GM19395 (cell line): ENCODE data around the gene ACP1.

Experiments used
- ATAC-seq: cut with Tn5 transposase; IDR thresholded peaks from one replicate; pipeline ENCODE4 v1.9.1; 2021; ENCODE audit warnings: mild to moderate bottlenecking, moderate library complexity; ENCODE audit not compliant: unreplicated experiment

ACP1 gene

DNA sequence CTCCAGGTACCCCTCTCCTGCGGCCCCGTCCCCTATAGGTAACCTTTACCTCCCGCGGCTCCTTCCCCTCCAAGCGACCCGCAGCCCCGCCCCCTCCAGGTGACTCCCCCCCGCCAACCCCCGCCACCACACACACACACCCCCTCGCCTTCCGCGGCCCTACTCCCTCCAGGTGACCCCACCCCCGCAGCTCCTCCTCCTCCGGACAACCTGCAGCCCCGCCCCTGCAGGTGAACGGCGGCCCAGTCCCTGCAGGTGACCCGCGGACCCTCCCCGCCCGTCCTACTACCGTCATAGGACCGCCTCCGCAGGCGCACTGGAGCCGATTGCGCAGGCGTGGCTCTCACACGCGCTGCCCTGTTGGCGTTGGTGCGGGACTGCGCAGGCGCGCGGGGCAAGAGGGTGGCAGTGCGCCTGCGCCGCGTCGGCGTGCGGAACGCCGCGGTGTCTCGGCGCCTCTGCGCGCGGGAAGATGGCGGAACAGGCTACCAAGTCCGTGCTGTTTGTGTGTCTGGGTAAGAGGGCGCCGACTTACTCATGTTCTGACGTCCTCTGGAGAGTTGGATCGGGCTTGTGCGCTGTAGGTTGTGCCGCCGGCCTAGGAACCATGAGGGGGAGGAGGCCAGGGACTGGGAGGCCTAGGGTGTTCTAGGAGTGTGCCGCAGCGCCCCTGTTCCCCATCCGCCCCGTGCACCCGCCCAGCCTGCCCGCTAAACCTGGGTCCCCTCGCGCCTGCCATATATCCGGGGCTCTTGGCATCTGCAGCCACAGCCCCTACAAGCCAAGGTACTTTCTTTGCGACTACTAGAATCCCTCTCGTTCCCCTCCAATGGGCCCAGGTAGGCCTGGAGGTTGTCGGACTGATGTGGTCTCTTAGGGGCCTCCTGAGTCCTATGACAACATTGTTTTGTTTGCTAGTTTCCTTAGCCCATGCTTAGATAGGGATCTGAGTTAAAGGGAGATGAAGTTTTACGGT is at the start of gene ACP1:
ACP1 (plus strand) TSS at position 455 of the 976 bp plus-strand sequence; CDS start at position 473, 18 bp downstream.
- peak; percentile 86 for ATAC-seq

DNA sequence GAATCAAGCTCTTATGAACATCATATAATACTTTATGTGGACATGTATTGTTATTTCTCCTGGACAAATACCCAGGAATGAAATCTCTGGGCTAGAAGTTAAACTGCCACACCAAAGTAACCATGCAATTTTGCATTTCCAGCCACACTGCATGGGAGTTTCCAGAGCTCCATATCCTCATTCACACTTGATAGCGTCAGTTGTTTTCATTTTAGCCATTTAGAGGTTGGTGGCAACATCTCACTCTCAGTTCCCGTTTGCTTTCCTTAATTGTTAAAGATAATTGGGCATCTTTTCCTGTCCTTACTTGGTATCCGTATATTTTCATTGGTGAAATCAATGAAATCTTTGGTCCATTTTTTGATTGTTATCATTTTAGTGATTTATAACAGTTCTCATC is 48.7 kb upstream of the ACP1 start:
- ATAC-seq: no peak

DNA sequence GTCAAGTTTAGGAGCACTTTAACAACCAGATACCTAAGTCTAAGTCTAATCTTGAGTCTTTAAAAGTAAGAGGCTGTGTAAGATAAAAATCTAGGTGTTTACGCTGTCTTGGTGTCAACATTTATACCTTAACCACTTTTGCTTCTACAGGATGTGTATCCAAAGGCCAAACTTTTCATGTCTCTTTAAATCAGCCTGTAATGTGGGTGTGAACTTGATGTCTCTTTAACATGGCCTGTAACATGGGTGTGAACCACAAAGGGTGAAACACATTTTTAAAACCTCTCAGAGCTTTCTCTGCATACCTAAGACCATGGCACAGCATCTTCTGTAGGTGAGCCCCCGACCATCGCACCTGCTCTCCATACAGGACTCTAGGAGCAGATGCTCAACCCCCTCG is 41.3 kb upstream of the ACP1 start:
- no peak for ATAC-seq

DNA sequence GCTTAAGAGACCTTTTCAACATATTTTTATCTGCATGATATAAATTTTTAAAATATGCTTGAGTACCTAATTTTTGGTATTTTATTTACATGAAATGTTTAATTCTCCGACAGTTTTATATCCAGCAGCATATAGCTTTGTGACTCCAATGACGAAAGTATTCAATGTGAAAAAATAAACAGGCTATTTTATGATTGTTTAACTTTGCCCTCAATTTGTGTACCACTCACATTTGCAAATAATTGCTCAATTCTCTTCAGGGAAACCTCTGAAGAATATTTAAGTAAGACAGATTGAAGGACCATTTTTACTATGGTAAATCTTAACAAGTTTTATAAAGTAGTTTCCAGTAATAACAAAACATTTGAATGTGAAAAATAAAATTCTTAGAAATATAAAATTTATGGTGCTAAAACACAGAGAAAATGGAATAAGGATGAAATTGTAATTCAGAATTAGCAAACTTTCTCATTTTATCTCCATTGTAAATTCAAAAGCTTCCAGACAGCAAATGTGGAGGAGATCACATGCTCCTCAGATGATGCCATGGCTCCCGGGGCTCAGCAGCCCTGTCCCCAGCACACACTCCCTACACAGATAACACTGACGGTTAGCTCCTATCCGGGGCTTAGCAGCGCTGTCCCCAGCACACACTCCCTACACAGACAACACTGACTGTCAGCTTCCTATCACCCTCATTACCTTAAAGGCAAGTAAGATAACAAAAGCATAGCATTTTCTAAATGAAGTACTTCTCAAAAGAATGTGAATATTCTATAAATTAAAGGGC is 40.6 kb upstream of the ACP1 start:
- ATAC-seq: no peak

DNA sequence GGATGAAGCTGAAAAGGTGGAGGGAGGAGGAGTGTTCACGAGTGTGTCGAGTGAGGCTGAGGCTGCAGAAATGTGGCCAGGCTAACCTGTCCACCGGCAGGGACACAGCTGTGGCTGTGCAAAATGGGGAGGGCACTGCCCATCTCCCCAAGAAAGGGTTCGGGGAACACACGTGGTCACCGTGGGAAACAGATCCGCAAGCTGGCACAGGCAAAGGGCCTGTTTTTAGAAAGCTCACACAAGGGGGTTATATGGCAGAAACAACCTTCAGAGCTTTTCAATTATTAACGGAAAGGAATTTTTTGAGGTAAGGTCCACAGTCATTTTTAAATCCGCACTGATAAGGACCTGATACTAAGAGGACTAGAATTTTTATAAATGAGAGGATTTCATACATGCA is 36.6 kb upstream of the ACP1 start:
- ATAC-seq: no peak

DNA sequence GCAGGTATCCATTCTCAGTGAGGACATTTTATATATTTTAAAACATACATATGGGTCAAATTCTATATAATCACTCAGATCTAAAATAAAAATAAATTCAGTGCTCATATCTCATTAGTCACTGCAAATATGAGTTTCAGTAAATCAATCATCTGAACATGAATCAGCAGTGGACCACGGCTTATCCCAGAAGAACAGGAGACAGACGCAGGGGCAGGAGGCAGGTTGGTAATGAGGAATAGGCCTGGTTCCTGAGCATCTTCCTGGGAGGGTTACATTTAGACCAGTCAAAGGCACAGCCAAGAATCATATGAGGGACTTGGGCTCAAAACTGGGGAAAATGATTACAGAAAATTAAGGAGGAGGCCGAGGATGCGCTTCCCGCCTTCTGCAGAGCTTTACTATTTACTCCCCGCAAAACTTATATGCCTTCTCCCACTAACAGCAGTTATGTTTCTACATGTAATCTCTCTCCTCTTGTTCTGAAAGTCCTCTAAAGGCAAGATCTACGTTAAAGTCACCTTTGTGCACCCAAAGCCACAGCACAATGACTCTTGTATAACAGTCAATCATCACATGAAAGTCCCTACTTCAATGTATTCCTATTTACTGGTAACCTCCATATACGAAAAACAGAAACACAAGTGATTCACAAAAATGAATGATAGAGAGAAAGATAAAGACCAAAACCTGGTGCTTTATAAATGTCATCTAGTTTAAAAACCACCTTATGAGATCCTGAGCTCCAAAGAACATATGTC is 36.0 kb upstream of the ACP1 start:
- ATAC-seq: no peak

DNA sequence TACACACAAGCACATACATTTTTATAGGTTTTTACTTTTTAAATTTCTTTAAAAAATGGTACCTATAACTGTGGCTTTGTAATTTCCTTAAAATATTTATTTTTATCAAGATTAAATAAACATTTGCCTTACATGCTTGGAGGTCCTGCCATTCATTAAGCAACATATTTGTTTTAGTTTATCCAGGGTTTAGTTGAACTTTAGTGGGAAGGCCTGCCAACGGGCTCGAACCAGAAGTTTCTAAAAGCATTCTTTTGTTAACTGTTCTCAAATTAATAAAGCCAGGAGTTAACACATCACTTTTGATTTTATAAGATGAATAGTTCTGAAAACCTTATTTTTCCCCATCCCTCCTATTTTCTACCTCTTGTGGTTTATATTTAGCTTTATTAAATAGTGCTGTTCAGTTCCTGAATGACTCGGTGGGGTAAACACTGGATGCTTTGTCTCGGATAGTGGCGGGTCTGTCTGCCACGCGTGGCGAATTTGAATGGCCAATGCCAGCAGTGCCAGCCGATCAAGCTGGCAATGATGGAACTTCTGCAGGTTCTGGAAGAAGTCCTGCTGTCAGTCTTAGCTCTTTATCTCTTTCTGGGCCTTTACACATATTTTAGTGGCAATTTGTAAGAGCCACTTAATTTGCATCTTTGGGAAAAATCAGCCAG is 33.1 kb upstream of the ACP1 start:
- ATAC-seq: no peak

DNA sequence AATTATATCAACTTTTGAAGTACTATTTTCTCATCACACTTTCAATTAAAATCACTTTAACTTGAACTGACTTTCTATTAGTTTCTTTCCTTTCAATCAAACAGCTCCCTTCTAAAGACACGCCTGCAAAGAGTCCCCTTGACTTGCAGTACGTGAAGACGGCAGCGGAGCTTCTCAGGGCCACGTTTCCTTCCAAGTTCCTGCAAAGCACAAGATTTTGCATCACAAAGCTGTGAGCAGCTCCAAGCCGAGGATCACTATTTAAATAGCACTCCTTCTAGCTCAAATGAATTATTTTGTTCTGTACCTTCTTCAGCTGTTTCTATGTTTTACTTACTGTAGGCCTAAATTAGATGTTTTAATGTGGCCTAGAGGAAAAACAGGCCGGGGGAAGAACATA is 31.7 kb upstream of the ACP1 start:
- ATAC-seq: no peak

DNA sequence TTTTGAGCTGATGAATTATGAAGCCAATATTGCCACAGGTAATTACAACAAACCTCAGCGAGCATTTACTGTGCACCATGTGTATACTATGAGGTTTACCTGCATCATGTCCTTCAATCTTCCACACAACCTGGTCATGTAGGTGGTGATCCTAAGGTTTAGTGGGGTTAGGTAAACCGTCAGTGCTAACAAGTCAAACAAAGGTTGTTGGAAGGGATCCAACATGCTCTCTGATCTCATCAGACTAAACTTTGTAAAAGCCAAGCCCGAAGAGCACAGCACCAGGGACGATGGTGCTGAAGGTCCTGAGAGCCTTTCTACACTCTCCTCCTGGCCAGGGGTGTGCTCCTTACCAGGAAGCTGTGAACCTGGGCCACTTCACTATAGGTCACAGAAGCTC is 30.3 kb upstream of the ACP1 start:
- ATAC-seq: no peak

DNA sequence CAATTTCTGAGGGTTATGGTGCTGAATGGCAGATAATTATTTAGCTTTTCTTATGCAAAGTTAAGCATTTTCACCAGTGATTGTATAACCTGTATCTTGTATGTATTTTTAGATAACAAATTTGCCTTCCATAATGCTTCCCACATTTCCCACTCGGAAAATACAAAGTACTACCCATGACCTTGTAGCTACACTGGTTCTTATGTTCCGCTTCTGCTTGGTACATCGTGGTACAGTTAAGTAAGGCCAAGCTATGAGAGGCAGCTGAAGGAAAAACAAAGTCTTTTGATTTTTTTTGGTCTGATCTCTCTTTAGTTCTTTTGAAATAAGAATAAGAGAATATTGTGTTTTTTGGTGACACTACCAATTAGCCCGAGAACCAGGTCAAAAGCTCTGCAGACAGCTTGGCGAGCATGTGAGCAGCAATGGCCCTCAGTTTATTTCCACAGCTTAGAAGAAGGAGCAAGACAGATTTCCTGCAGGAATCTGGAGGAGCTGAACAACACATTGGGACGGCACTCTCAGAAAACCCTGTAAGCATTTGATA is 27.7 kb upstream of the ACP1 start:
- no peak for ATAC-seq

DNA sequence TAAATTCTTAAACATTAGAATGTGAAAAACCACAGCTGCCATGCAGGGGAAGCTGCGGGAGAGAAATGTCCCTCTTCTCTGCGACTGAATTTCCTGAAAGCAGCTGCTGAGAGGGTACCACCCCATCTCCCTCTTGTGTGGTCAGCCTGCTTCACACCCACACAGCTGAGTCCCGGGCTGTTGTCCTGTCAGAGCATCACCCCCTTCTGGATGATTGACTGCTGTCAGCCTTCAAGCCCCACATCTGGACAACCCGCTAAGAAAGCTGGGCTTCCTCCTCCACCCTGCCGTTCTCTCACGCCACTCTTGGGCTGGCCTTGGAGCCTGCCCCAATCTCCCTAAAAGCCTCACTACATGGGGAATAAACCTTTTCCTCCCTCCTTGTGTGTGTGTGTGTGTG is 26.9 kb upstream of the ACP1 start:
- no peak for ATAC-seq

DNA sequence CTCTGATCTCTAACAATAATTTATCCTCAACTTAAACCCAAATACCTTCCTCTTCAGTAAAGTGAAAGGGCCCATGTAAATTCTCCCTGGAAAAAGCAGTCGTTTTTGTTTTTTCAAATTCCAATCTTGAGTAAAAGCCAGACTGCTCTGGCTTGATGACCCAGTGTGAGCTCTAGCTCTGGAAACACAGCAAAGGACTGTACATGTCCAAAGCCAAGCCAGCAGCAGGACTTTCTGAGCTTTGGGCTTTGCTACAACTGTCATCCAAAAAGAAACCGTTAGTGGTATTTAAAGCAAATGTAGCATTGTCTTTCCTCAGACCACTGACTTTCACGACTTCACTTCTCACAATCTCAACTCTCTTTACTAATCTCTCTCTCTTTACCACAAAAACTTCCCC is 26.3 kb upstream of the ACP1 start:
- no peak for ATAC-seq

DNA sequence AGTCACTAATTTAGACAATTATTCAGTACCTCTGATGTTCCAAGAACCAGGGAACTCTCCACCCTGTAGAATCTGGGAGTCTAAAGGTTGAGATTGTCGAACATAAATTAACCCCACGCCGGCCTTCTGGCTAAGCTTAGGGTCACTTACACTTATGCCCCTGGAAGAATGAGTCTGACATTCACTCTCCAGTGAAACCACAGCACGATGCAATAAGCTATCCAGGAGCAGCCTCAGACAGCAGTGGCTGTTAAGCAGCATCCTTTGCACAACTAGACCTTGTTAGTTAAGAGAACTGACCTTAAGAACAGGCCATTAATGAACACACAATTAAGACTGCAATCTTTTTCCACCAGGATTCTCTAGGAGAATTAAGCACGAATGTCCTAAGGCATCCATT is 25.9 kb upstream of the ACP1 start:
- ATAC-seq: no peak

DNA sequence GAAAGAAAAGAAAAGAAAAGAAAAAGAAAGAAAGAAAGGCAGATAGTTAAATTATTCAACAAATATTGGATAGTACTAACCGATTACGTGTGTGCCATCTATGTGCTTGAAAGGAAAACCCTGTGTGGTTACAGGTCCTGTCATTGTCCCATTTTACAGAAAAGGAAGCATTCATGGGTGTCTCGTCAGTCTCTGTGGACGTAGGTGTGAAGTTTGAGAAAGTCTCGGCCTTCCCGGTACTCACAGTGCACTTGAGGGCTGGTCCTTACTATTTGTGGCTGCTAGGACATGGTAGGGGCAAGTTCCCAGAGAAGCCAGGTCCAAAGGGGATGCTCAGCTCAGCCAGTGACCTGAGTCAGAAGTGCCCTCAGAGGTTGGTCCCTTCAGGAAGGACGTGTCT is 20.2 kb upstream of the ACP1 start:
- no peak for ATAC-seq

DNA sequence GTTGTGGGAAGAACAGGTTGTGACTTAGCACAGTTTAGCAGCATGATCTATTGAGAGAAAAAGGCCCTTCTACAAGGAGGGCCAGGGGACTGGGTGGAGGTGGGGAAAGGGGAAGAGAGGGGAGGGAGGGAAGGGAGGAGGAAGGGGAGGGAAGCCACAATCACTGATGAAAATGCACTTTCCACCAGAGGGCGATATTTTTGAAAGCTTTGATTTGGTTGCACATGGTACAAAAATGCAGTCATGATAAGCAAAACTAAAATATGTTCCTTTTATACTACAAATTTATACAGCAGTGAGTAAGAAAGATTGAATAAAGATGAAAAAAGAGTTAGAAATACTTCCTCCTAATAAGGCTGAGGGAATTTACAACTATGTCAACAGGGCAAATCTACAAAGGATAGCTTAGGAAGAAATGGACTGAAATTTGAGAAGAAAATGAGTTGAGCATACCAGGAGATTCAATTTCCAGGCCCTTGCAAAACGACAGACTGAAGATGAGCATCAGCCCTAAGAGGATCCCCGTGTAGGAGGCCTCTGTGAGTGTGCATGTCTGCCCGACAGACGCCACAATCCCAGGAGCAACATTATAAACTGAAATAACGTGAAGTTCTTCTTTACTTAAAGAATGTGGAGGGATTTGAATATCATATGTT is 18.1 kb upstream of the ACP1 start:
- peak; percentile 74 for ATAC-seq

DNA sequence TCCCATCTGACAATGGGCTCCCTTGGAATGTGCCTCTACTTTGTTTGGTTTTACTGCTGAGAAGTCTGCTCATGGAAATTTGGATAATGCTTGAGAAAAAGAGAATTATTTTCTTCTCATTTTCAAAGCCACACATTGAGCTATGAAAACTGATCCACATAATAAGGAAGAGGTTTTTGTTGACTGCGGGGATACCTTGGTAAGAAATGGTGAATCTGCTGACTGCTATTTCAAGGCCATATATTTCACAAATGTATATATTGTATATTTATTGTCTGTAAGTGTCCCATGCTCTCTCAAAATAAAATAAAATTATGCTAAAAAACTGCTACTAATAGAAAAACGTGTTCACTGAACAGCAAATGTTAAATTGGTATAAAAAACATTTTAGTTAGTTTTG is 16.0 kb upstream of the ACP1 start:
- no peak for ATAC-seq

DNA sequence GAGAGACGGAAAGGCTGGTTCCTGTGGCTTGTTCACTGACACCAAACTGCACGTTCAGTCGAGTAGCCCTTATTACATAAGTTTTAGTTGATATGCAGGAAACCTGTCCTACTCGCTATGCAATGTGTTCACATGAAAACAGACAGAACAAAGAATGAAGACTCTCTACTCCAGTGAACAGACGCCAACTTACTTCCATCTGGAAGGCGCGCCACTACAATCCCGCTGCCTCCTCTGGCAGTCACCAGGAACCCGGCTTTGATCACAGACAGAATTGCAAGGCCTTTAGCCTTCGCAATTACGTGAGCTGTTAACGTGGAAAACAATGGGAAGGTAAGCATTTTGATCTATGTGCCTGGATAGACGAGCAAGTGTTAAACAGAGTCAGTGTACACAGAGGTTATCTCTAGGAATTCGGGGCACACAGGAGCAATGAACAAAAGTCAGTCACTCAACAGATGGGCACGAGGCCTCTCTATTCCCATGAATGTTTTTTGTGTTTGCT is 15.2 kb upstream of the ACP1 start:
- no peak for ATAC-seq

DNA sequence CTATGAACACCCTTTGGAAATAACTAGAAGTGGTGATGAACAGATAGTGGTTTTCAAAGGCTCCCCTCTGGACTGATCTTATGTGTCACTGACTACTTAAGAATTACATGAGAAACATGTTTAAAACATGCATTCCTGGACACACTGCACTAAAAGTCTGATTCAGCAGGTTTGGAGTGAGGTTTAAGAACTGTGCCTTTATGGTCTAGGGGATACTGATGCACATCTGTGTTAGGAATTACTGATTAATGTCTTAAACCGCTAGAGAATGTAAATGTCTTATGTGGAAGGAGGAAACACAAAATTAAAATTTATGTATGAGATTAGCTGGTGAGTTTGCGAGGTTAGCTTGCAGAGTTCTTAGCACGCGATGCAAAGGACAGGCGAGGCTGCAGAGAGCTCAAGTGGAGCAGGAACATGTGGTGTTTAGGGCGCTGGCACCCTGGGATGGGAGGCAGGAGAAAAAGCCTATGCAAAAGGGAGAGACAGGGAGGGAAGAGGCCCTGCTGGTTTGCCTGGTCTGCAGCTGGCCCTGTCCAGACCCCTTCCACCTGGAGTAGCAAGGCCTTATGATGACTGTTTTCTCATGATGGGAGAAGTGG is 12.6 kb upstream of the ACP1 start:
- no peak for ATAC-seq

DNA sequence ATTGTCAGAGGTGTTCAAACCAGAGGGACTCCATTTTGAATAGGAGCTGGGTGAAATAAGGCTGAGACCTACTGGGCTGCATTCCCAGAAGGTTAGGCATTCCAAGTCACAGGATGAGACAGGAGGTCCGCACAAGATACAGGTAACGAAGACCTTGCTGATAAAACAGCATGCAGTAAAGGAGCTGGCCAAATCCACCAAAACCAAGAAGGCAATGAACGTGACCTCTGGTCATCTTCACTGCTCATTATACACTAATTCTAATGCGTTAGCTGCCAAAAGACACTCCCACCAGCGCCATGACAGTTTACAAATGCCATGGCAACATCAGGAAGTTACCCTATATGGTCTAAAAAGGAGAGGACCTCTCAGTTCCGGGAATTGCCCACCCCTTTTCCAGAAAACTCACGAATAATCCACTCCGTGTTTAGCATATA is 11.5 kb upstream of the ACP1 start:
- no peak for ATAC-seq
